Embryonic facial prominence (tissue), 1 donor: ENCODE results near the gene HPS1.

Experiments used
- DNase-seq: peaks from one replicate; pipeline ENCODE4 v3.0.0-alpha.2; 2016; ENCODE audit errors: extremely low spot score

Gene HPS1

GRCh38 chr10:98411768-98412167 is 35.0 kb downstream of the HPS1 start:
- DNase-seq, result no peak

GRCh38 chr10:98411166-98411565 is 35.6 kb downstream of the HPS1 start:
- DNase-seq, result no peak

DNA sequence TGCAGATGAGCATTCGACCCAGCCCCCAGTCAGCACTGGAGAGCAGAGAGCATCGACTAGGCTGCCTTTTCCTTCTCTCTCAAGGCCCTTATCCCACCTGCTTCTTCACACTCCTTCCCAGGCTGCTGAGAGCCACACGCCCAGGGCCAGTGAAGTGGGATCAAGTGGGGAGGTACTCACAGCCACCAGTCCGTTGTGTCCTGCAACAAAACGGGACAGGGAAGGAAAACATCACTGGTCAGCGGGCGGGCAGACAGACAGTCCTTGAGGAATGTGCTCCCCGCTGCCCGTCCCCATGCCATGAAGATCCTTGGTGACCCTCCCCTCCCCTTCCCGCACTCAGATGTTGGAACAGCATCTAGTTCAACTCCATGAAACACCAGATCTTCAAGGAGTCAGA is 36.0 kb downstream of the HPS1 start:
- DNase-seq, result no peak

DNA sequence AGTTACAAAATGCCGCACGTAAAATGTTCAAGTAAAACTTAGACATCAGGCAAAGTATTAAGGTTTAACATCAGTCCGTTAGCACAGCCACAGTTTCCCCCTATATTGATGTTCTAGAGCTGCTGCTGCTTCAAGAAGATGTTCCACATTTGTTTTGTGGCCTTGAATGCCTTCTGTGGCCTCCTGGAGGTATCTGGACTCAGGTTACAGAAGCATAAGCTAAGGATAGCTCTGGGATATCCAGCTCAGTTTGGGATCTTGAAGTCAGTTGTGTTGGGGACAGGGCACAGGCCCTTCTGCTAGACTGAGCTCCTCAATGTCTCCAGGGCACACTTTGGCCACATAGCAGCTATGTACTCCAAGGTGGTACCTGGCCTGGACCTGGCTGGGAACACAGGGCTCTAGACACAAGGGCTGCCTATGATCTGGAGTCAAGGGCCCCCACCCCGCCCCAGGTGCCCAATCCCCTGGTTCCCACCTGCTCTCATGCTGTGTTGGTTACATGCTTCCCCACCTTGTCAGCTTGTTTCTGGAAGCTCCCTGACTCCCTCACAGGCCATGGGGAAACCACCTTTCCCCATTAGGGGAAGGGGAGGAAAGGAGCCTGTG is 36.5 kb downstream of the HPS1 start:
- DNase-seq, result no peak

- DNase-seq, result no peak
These were observed 37.9 kb downstream of the HPS1 start for GRCh38 chr10:98408799-98409198.

- DNase-seq, result no peak
These were observed 38.9 kb downstream of the HPS1 start for GRCh38 chr10:98407744-98408241.

GRCh38 chr10:98407017-98407743 is 39.6 kb downstream of the HPS1 start:
- no peak for DNase-seq

GRCh38 chr10:98405422-98405821 is 41.3 kb downstream of the HPS1 start:
- no peak for DNase-seq

GRCh38 chr10:98404571-98405359 is 42.0 kb downstream of the HPS1 start:
- no peak for DNase-seq

DNA sequence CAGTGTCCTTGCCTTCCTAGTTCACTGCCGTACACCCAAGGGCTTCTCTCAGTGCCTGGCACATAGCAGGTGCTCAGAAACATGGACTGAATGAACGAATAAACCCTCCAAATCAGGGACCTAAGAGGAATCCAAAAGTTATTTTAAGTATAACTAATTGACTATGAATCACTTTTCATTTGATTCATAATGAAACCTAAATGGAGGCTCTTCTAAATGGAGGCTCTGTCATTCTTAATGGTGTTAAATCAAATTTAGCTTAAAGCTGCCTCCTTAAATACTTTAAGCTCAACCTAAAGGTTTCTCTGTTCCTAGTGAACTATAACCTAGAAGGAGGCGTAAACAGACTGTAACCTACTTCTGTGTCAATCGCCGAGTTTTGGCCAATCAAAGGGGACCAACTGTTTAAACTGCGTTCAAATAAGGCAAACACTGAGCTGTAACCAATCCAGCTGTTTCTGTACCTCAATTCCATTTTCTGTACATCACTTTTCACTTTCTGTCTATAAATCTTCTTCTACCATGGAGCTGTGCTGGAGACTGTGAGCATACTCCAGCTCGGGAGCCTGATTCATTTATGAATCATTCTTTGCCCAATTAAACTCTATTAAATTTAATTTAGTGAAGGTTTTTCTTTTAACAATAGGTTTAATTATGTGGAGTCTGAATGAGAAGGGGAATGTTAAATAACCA is 42.8 kb downstream of the HPS1 start:
- no peak for DNase-seq

DNA sequence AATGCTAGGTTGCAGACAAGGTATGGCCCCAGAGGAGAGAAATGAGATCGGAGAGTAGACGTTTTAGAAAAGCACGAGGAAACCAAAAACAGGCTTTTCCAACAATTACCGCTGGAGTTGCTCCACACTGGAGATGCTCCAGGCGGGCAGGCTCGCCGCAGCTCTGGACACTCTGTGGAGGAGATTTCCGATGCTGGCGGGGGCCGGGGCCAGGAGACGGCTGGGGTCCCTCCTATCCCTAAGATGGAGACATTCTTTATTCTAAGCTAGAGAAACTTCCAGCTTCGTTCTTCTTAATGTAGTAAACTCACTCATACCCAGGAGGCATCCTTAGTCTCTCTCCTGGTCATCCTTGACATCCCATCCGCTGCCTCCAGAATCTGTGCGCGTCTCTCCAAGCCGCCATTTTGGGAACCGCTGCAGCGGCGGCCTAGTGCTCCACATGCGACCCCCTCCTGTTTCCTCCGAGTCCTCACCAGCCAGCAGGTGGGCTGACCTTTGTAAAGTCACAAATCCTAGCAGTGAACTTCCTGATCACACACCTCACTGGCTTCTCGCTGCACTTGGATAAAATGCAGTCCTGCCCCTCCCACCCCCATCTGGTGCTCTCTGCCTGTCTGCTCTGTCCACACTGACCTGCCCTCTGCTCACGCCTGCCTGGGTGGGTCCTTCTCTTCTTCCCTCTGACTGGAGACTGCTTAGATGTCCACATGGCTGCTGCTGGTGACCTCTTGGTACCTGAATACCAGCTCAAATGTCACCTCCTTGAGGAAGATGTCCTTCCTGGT is 43.6 kb downstream of the HPS1 start:
- no peak for DNase-seq

GRCh38 chr10:98402478-98402877 is 44.3 kb downstream of the HPS1 start:
- DNase-seq, result no peak

DNA sequence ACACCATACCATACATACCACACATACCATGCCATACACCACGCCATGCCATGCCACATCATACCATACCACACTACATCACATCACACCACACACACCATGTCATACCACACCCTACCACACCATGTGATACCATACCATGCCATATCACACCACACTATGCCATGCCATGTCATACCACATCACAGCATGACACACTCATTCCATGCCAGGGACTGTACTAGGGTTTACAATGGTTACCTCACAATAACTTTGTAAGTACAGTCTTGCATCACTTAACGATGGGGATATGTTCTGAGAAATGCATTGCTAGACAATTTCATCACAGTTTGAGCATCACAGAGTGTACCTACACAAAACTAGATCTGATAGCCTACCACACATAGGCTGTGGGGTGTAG is 46.3 kb downstream of the HPS1 start:
- DNase-seq, result no peak

DNA sequence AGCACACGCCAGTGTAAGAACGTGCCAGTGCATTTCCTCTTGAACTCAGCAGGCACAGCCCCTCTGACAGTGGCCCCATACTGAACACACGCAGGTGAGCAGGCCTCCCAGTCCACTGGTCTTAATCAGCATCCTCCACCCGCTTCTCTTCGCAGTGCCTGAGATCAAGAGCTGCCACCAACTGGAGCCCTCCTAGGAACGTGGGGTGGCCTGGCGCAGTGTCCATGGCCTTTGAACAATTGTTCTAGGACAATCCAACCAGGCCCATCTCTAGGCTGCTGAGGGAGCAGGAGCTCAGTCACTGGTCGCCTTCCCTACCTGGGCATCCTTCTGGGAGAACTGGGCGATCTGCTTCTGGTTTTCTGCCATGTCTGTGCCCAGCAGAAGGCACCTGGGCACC is 47.0 kb downstream of the HPS1 start:
- DNase-seq, result no peak

GRCh38 chr10:98397089-98397600 is 49.6 kb downstream of the HPS1 start:
- no peak for DNase-seq

DNA sequence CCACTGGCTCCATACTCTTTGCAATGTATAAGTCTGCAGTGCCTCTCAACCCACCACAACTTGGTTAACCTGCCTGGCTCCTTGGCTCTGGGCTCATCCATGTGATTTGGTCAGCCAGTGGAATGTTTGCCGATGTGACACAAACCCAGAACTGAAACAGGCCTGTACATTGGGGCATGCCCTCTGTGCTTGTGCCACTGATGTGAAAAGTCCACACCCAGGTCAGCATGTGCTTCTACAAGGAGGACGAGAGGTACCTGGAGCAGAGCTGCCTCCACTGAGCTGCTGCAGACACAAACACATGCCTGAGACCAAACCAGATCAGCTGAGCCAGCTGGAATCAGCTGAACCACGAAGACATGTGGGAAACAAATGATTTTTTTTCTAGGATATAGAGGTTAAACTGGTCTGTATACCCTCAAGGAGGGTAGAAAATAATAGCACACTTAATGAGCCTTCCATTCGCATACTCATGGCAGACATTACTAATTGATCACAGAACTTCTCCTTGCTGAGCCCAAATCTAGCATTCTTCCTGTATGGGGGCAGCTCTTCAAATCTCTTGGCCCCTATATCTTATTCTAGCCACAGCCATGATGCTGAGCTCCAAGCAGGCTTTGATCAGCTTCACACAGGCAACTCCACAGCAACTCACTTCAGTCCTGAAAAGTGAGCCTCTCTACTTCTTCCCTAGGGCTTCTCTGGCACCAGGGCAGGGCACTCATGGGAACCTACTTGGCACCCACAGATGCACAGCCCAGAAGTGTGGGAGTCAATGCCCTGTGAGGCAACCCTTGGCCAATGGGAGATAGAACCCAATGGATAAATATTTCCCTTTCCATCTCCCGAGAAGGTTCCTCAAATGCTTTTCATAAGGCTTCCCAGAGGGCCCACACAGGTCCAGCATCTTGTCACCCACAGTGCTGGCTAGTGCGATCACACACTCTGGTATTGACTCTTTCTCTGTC is 50.4 kb downstream of the HPS1 start:
- no peak for DNase-seq

GRCh38 chr10:98394851-98395440 is 51.8 kb downstream of the HPS1 start:
- DNase-seq, result no peak

DNA sequence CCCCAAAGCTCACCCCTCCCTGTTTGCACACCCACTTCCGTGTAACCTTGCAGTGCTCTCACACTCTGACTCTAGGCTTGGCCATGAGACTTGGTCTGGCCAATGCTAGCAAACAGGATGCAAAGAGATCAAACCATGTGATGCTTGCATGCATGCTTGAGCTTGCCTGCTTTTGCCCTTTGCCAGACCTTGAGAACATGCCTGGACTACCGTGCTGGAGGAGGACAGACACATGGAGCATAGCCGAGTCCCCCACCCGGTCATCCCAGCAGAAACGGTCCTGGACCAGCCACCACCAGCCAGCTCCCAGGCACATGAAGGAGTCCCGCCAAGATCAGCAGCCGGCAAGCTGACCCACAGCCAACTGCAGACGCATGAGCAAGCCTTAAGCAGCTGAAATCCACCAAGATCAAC is 55.1 kb downstream of the HPS1 start:
- no peak for DNase-seq

DNA sequence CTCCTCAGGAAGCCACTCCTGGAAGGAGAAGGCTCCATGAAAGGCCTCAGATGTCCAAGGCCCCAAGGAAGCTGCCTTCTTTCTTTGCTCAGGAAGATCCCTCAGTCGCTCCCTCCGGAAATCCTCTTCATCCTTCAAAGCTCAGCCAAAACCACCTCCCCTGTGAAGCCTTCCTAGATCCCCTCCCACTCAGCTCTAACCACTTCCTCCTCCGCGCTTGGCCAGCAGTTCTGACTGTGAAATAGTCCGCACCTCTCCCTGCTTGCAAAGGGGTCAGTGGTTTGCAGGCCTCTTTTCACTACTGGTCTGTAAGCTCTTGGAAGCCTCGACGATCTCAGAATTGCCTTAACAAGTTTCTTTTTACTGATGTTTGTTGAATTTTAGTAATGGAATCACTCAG is 55.7 kb downstream of the HPS1 start:
- DNase-seq, result no peak

DNA sequence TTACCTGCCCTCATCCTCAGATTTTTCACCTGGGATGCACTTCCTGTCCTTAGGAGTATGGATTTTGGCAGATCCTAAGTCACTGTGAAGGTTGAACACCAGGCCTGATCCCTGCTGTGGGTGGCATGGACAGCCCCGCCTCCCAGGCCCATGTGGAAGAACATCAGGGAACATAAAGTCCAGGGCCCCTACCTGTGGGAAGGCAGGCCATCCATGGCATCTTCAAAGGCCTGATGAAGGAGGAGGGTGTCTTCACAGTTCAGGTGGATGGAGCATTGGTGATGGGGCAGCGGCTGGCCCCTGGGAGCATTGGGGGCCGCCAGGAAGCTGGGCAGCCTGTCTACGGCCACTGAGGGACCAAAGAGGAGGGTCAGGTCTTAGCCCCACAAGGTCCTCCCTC is 56.3 kb downstream of the HPS1 start:
- DNase-seq, result no peak
